Measurements from ENCODE around the gene PACS2. TPM values are rescaled to one million over a fixed set of nuclear protein-coding genes. Genes with fewer than 3 reads are reported as not detected.

The PACS2 gene
- total and polyA plus RNA-seq, 2 of the 8 experiments (the other 6 are each of a cell fraction or from before 2014, with no cell fraction given): 38.0 to 62.8 TPM

GRCh38 chr14:105309371-105309770, 5.2 kb upstream of the PACS2 start:
- Histone ChIP-seq H2BK5ac (ENCODE audit: low read depth, low read length) (no peak overlapping the region), H2BK120ac (replicated peaks; ENCODE audit: low read depth, low read length) (no peak overlapping the region), H3K4me1 (replicated peaks in 1 of 4; ENCODE audit: control insufficient read depth in 3 of 4, insufficient read depth in 4 of 4, low read length in 3 of 4) (peaks cover 6 to 18% (median 12%) of the 10 kb centered on the region in 4 experiments), H3K56ac (replicated peaks; ENCODE audit: insufficient read length, low read depth, low read length) (no peak overlapping the region), H3K9me3 (ENCODE audit: insufficient read depth in 2 of 2, low read depth in 1 of 2, low read length in 1 of 2) (no peaks in the 10 kb centered on the region), H2AK5ac (ENCODE audit: low read depth, low read length) (no peak overlapping the region), H2BK12ac (ENCODE audit: low read depth, low read length) (no peak overlapping the region), H3K27ac (ENCODE audit: low read depth, low read length) (no peak overlapping the region), H3K18ac (ENCODE audit: extremely low read depth, low read length) (no peak overlapping the region), H2BK20ac (ENCODE audit: low read length) (no peak overlapping the region), H3K23ac (ENCODE audit: insufficient read length) (no peak overlapping the region), H2AFZ (ENCODE audit: low read length) (no peak overlapping the region), H4K91ac (replicated peaks; ENCODE audit: insufficient read length, low read length) (no peak overlapping the region), H3K23me2 (ENCODE audit: low read depth, low read length) (no peaks in the 10 kb centered on the region; the same call in 1 of the 2 replicates), H3K4ac (replicated peaks; ENCODE audit: insufficient read length, low read depth, low read length) (no peak overlapping the region), H3K36me3 (ENCODE audit: control insufficient read depth in 2 of 4, insufficient read depth in 4 of 4, low read length in 3 of 4) (no peaks in the 10 kb centered on the region), H3K27me3 (replicated peaks in 1 of 4; ENCODE audit: control insufficient read depth in 3 of 4, extremely low read depth in 1 of 4, insufficient read depth in 3 of 4, low read length in 3 of 4) (peaks cover 0 to 4% (median 0%) of the 10 kb centered on the region in 4 experiments; a peak in 1 of 7 replicates), H4K8ac (ENCODE audit: extremely low read depth, insufficient read depth, low read length) (no peak overlapping the region), H3K79me1 (ENCODE audit: low read depth, low read length) (no peaks in the 10 kb centered on the region), H4K5ac (ENCODE audit: insufficient read length, low read depth, low read length) (no peak overlapping the region), H2BK15ac (ENCODE audit: low read length) (no peak overlapping the region), H3K79me2 (ENCODE audit: control insufficient read depth in 1 of 2, insufficient read depth in 2 of 2, low read length in 2 of 2) (no peaks in the 10 kb centered on the region), H3K9ac (replicated peaks in 1 of 4; ENCODE audit: extremely low read depth in 1 of 4, low read depth in 3 of 4, low read length in 3 of 4) (no peak overlapping the region; a peak in 1 of 7 replicates), H3K4me2 (ENCODE audit: insufficient read depth in 1 of 2, low read depth in 2 of 2, low read length in 2 of 2) (no peak overlapping the region), H3K4me3 (ENCODE audit: extremely low read depth in 1 of 4, insufficient read depth in 2 of 4, low read depth in 3 of 4, low read length in 4 of 4) (no peak overlapping the region), H3K14ac (ENCODE audit: insufficient read length) (no peak overlapping the region), H4K20me1 (replicated peaks in 1 of 2; ENCODE audit: control insufficient read depth in 1 of 2, insufficient read depth in 2 of 2, low read length in 2 of 2) (no peaks in the 10 kb centered on the region)
- CTCF ChIA-PET (ENCODE audit: partially characterized antibody): interaction anchor here (0.6 kb wide), 2 partner anchors 30 to 39 kb away, joined by 3 read pairs; no protein-coding TSS in a partner anchor
- 91% methylated on average over 8 of the region's 8 CpGs; no CpG with 5 or more reads in 1 of the 2 experiments for WGBS, 2 experiments (ENCODE audit: extremely low coverage in 1 of 2, insufficient coverage in 1 of 2, insufficient read length in 1 of 2, insufficient replicate concordance in 2 of 2, low coverage in 1 of 2, low lambda C conversion rate in 2 of 2, missing lambda C conversion rate in 1 of 2)
- FAIRE-seq (no peak), DNase-seq (ENCODE audit: low read depth in 1 of 2, low spot score in 2 of 2) (no peak)
- POLR2A ChIA-PET (ENCODE audit: partially characterized antibody): no interaction called here
- no peak for TF ChIP-seq E2F6 (IDR thresholded peaks at IDR 0.05)
- TF ChIP-seq BRCA1 (IDR thresholded peaks at IDR 0.05; ENCODE audit: low read depth, low read length): no peak
- TF ChIP-seq KDM4A (IDR thresholded peaks at IDR 0.05; ENCODE audit: low read depth, low read length, severe bottlenecking): no peak
- no peak for TF ChIP-seq CHD2 (IDR thresholded peaks at IDR 0.05; ENCODE audit: low read length)
- no peak for TF ChIP-seq HDAC6 (IDR thresholded peaks at IDR 0.05; ENCODE audit: low read depth, low read length)
- no peak for TF ChIP-seq SIN3A (conservative IDR thresholded peaks at IDR 0.05 in 1 of 2, IDR thresholded peaks at IDR 0.05 in 1 of 2; ENCODE audit: low read depth in 1 of 2, low read length in 2 of 2)
- no peak for TF ChIP-seq JUN (IDR thresholded peaks at IDR 0.05; ENCODE audit: low read depth, low read length)
- no peak for TF ChIP-seq TBP (IDR thresholded peaks at IDR 0.05; ENCODE audit: low read depth, low read length)
- no peak for TF ChIP-seq SAP30 (IDR thresholded peaks at IDR 0.05; ENCODE audit: insufficient read depth, insufficient replicate concordance, low read length)
- TF ChIP-seq RNF2 (IDR thresholded peaks at IDR 0.05; ENCODE audit: borderline replicate concordance, low read depth, low read length, missing control alignments, poor library complexity, severe bottlenecking): no peak
- no peak for TF ChIP-seq POLR2A (IDR thresholded peaks at IDR 0.05; ENCODE audit: control extremely low read depth in 1 of 2, low read depth in 2 of 2, low read length in 2 of 2)
- TF ChIP-seq RXRA (IDR thresholded peaks at IDR 0.05; ENCODE audit: insufficient read depth, low read depth, low read length): no peak
- TF ChIP-seq BACH1 (IDR thresholded peaks at IDR 0.05; ENCODE audit: low read length): no peak

Measured in H1 (cell line).